Endodermal cell (in vitro differentiated cells): Measurements from ENCODE around the gene PTPRM. TPM values are rescaled to one million over a fixed set of nuclear protein-coding genes. Genes with fewer than 3 reads are reported as not detected.

ENCODE experiments used
- DNase-seq: peaks from one replicate; pipeline ENCODE4 v3.0.0-alpha.2; 2017
- H3K27ac ChIP-seq: 2 replicates; pipeline ENCODE4 v1.5.1; 2013; ENCODE audit warnings: mild to moderate bottlenecking, low read depth, low read length, moderate library complexity
- H3K27me3 ChIP-seq: 2 replicates; pipeline ENCODE4 v1.6.1; 2013; ENCODE audit warnings: mild to moderate bottlenecking, low read length, moderate library complexity; ENCODE audit not compliant: insufficient read depth, control insufficient read depth, poor library complexity, severe bottlenecking
- H3K36me3 ChIP-seq: 2 replicates; pipeline ENCODE4 v1.7.0; 2013; ENCODE audit warnings: mild to moderate bottlenecking, low read length, moderate library complexity; ENCODE audit not compliant: control insufficient read depth, insufficient read depth
- H3K4me1 ChIP-seq: one replicate; pipeline ENCODE4 v1.7.0; 2013; ENCODE audit warnings: low read length; ENCODE audit not compliant: control insufficient read depth, insufficient read depth
- H3K4me3 ChIP-seq: 2 replicates; pipeline ENCODE4 v1.5.1; 2013; ENCODE audit warnings: mild to moderate bottlenecking, low read length, moderate library complexity
- H3K9ac ChIP-seq: 2 replicates; pipeline ENCODE4 v1.6.1; 2013; ENCODE audit warnings: mild to moderate bottlenecking, low read length, moderate library complexity; ENCODE audit not compliant: poor library complexity, severe bottlenecking; ENCODE audit errors: extremely low read depth
- H3K9me3 ChIP-seq: 2 replicates; pipeline ENCODE4 v1.6.1; 2013; ENCODE audit warnings: mild to moderate bottlenecking, low read length, moderate library complexity; ENCODE audit not compliant: control insufficient read depth
- H3K27ac Mint-ChIP-seq: 2 replicates; pipeline ENCODE4 v1.8.0; 2020; ENCODE audit warnings: mixed read lengths
- H3K27me3 Mint-ChIP-seq: 2 replicates; pipeline ENCODE4 v1.8.0; 2021; ENCODE audit warnings: mild to moderate bottlenecking, mixed read lengths; ENCODE audit not compliant: insufficient read depth
- H3K36me3 Mint-ChIP-seq: 2 replicates; pipeline ENCODE4 v1.8.0; 2020; ENCODE audit warnings: low read depth, mixed read lengths
- H3K4me1 Mint-ChIP-seq: 2 replicates; pipeline ENCODE4 v1.8.0; 2020; ENCODE audit warnings: mixed read lengths
- H3K4me3 Mint-ChIP-seq: 2 replicates; pipeline ENCODE4 v1.8.0; 2020; ENCODE audit warnings: mild to moderate bottlenecking, moderate library complexity, mixed read lengths
- H3K9me3 Mint-ChIP-seq: 2 replicates; pipeline ENCODE4 v1.8.0; 2020; ENCODE audit warnings: mild to moderate bottlenecking, mixed read lengths
- WGBS, 2 experiments: methylation state at CpG; one replicate each; pipeline versions ENCODE4 v1.1.5 to v1.1.7; 2013; ENCODE audit warnings: missing lambda C conversion rate in 2 of 2, mixed read lengths in 1 of 2; ENCODE audit not compliant: insufficient coverage in 1 of 2, insufficient read length in 1 of 2; 5-methylcytosine and 5-hydroxymethylcytosine counted together
- total RNA-seq, 2 donors: library from RNA; stranded (reverse); fragmentation: NEBNext Ultra II Directional in 1 of 2; extraction: Animal tissue kit (Norgen Biotek cat#: 25700) in 1 of 2; gene quantifications; 2 replicates in 1 of 2; 3 replicates in 1 of 2; pipeline ENCODE4 v1.2.1, GENCODE V29; 2021
- TF ChIP-seq, protein P1 (sequence below): fragments of 200-600 bp; sonication (generic); conservative IDR thresholded peaks from 2 replicates; pipeline ENCODE4 v1.5.0; 2021; ENCODE audit warnings: antibody characterized with exemption, mild to moderate bottlenecking

The PTPRM gene
- total RNA-seq, 2 donors from 2014 or later = 47.2 to 57.6 TPM

DNA sequence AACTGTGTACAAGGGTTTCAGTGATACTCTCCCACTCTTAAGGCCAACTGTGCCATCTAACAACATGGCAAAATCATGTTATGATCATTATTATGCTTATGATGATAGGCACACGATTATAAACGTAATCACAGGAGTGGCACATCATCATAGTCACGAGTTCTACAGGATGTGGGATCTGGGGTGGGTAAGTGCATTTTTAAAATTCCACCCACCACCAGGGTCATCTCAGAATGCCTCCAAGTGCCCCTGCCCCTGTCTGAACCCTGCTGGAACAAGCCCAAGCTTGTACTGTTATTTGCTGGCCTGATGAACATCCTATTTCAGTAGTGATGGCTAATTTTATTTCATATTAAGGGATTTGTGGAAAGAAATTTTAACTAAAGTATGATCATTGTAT lies 117.8 kb downstream of the PTPRM start:
- Histone ChIP-seq H3K27ac (no peak overlapping the region), H3K4me1 (peaks cover 13% of the 10 kb centered on the region), H3K4me3 (no peak overlapping the region), H3K9me3 (no peaks in the 10 kb centered on the region), H3K9ac (no peak overlapping the region), H3K27me3 (no peaks in the 10 kb centered on the region), H3K36me3 (no peaks in the 10 kb centered on the region)
- H3K27ac Mint-ChIP-seq = peak overlapping the region; percentile 5
- peaks cover 45% of the 10 kb centered on the region for H3K4me1 Mint-ChIP-seq
- 94% methylated on average over 2 of the region's 3 CpGs; no CpG with 5 or more reads in 1 of the 2 experiments for WGBS, 2 experiments
- H3K4me3 Mint-ChIP-seq = no peak overlapping the region
- H3K36me3 Mint-ChIP-seq = no peaks in the 10 kb centered on the region
- DNase-seq = no peak
- no peaks in the 10 kb centered on the region for H3K27me3 Mint-ChIP-seq
- TF ChIP-seq, protein P1, sequence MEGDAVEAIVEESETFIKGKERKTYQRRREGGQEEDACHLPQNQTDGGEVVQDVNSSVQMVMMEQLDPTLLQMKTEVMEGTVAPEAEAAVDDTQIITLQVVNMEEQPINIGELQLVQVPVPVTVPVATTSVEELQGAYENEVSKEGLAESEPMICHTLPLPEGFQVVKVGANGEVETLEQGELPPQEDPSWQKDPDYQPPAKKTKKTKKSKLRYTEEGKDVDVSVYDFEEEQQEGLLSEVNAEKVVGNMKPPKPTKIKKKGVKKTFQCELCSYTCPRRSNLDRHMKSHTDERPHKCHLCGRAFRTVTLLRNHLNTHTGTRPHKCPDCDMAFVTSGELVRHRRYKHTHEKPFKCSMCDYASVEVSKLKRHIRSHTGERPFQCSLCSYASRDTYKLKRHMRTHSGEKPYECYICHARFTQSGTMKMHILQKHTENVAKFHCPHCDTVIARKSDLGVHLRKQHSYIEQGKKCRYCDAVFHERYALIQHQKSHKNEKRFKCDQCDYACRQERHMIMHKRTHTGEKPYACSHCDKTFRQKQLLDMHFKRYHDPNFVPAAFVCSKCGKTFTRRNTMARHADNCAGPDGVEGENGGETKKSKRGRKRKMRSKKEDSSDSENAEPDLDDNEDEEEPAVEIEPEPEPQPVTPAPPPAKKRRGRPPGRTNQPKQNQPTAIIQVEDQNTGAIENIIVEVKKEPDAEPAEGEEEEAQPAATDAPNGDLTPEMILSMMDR = no peak
- H3K9me3 Mint-ChIP-seq = no peaks in the 10 kb centered on the region

DNA sequence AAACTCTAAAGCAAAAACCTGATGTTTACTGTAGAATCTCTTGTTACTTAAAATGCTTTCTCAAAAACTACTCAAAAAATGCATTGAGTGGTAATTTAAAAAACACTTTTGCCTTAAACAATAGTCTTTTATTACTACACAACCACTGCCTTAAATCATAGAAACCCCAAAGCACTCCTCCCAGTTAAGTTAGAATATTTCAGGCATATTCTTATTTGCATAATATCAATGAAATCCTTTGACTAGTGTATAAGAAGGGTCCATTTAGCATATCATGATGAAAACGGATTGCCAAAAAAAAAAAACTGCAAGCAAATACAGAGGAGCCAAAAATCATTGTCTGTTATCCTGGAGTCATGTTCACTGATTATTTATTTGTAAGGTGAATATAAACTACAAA lies 119.2 kb downstream of the PTPRM start:
- Mint-ChIP-seq H3K4me1 (peaks cover 43% of the 10 kb centered on the region), H3K4me3 (no peak overlapping the region), H3K27ac (no peak overlapping the region), H3K36me3 (no peaks in the 10 kb centered on the region), H3K9me3 (no peaks in the 10 kb centered on the region), H3K27me3 (no peaks in the 10 kb centered on the region)
- Histone ChIP-seq H3K4me1 (peaks cover 13% of the 10 kb centered on the region), H3K9me3 (no peaks in the 10 kb centered on the region), H3K9ac (no peak overlapping the region), H3K27me3 (no peaks in the 10 kb centered on the region), H3K36me3 (no peaks in the 10 kb centered on the region), H3K27ac (no peak overlapping the region), H3K4me3 (no peak overlapping the region)
- no peak for DNase-seq
- TF ChIP-seq, protein P1 = no peak
- 89 to 94% methylated on average over 1 of the region's 1 CpG for WGBS, 2 experiments

DNA sequence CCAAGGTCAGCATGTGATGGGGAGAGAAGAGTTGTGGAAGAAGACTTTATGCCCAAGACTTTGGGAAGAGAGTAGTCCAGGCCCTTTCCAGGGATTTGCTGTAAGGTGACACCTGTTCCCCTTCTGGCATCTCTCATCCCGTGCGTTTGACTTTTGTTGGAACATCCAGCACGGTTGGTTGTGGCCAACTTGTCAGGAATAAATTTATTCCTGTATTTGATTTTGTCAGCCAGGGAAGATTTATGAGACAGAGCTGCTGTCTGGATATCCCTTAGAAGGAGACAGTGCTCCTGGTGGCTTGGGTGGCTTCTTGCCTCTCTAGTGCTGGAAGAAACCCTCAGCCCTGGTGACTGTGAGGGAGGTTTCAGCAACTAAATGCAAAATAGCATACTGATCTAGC lies 121.5 kb downstream of the PTPRM start:
- no peak for DNase-seq
- peaks cover 8% of the 10 kb centered on the region for H3K4me1 ChIP-seq
- WGBS, 2 experiments = 94 to 100% methylated on average over 3 of the region's 3 CpGs

More for the DNA sequence above, 121.5 kb downstream of the PTPRM start:
- Mint-ChIP-seq H3K4me3 (no peak overlapping the region), H3K4me1 (peaks cover 23% of the 10 kb centered on the region), H3K27me3 (no peaks in the 10 kb centered on the region), H3K36me3 (no peaks in the 10 kb centered on the region), H3K9me3 (no peaks in the 10 kb centered on the region), H3K27ac (no peak overlapping the region)
- Histone ChIP-seq H3K36me3 (no peaks in the 10 kb centered on the region), H3K9ac (no peak overlapping the region), H3K4me3 (no peak overlapping the region), H3K27ac (no peak overlapping the region), H3K9me3 (no peaks in the 10 kb centered on the region), H3K27me3 (no peaks in the 10 kb centered on the region)
- TF ChIP-seq, protein P1 = no peak
